H9 (cell line): ENCODE results near the gene DSC2. TPM values are rescaled to one million over a fixed set of nuclear protein-coding genes. Genes with fewer than 3 reads are reported as not detected.

Experiments
- DNase-seq: peaks from one replicate; pipeline ENCODE4 v3.0.0-alpha.2; 2017
- H2AFZ ChIP-seq: one replicate; pipeline ENCODE4 v1.6.1; 2013; ENCODE audit warnings: mild to moderate bottlenecking, low read length, control low read depth, moderate library complexity
- H2AK5ac ChIP-seq: 2 replicates; pipeline ENCODE4 v1.6.1; 2013; ENCODE audit warnings: low read length, control low read depth, mixed read lengths; ENCODE audit not compliant: insufficient read length
- H2BK120ac ChIP-seq: one replicate; pipeline ENCODE4 v1.6.1; 2013; ENCODE audit warnings: low read depth, mild to moderate bottlenecking, low read length, control low read depth, inconsistent platforms; ENCODE audit not compliant: poor library complexity, severe bottlenecking
- H2BK12ac ChIP-seq: 2 replicates; pipeline ENCODE4 v1.6.1; 2013; ENCODE audit warnings: low read length, control low read depth, mixed read lengths, low read depth; ENCODE audit not compliant: insufficient read length
- H2BK15ac ChIP-seq: 2 replicates; pipeline ENCODE4 v1.6.1; 2013; ENCODE audit warnings: low read depth, low read length, control low read depth
- H2BK20ac ChIP-seq: one replicate; pipeline ENCODE4 v1.6.1; 2013; ENCODE audit warnings: low read depth, mild to moderate bottlenecking, low read length, control low read depth, inconsistent platforms; ENCODE audit not compliant: poor library complexity, severe bottlenecking
- H2BK5ac ChIP-seq: 2 replicates; pipeline ENCODE4 v1.6.1; 2013; ENCODE audit warnings: low read length, control low read depth, mixed read lengths; ENCODE audit not compliant: insufficient read length
- H3K14ac ChIP-seq: 2 replicates; pipeline ENCODE4 v1.6.1; 2013; ENCODE audit warnings: low read length, control low read depth; ENCODE audit not compliant: insufficient read depth
- H3K18ac ChIP-seq: 2 replicates; pipeline ENCODE4 v1.6.1; 2013; ENCODE audit warnings: low read depth, mild to moderate bottlenecking, mixed read lengths, low read length, control low read depth; ENCODE audit not compliant: insufficient read length
- H3K23ac ChIP-seq: 2 replicates; pipeline ENCODE4 v1.6.1; 2013; ENCODE audit warnings: low read length, control low read depth, mixed read lengths, low read depth; ENCODE audit not compliant: insufficient read length
- H3K23me2 ChIP-seq: 2 replicates; pipeline ENCODE4 v1.6.1; 2013; ENCODE audit warnings: low read depth, mild to moderate bottlenecking, mixed read lengths, low read length, control low read depth; ENCODE audit not compliant: insufficient read length, poor library complexity, severe bottlenecking
- H3K27ac ChIP-seq: 2 replicates; pipeline ENCODE4 v1.5.1; 2013; ENCODE audit warnings: low read length, control low read depth, mixed read lengths, low read depth; ENCODE audit not compliant: insufficient read length
- H3K27me3 ChIP-seq: 2 replicates; pipeline ENCODE4 v1.6.1; 2013; ENCODE audit warnings: low read length, control low read depth, inconsistent platforms; ENCODE audit not compliant: insufficient read depth
- H3K4ac ChIP-seq: 2 replicates; pipeline ENCODE4 v1.6.1; 2013; ENCODE audit warnings: low read depth, mild to moderate bottlenecking, control low read depth, inconsistent platforms, low read length, moderate library complexity
- H3K4me1 ChIP-seq: 2 replicates; pipeline ENCODE4 v1.6.1; 2013; ENCODE audit warnings: low read length, control low read depth, inconsistent platforms; ENCODE audit not compliant: insufficient read depth
- H3K4me2 ChIP-seq: 2 replicates; pipeline ENCODE4 v1.6.1; 2013; ENCODE audit warnings: low read length, control low read depth, mixed read lengths; ENCODE audit not compliant: insufficient read length, insufficient read depth
- H3K56ac ChIP-seq: 2 replicates; pipeline ENCODE4 v1.6.1; 2013; ENCODE audit warnings: low read depth, mild to moderate bottlenecking, mixed read lengths, low read length, control low read depth; ENCODE audit not compliant: insufficient read length
- H3K79me1 ChIP-seq: 2 replicates; pipeline ENCODE4 v1.6.1; 2013; ENCODE audit warnings: low read depth, mild to moderate bottlenecking, moderate library complexity, low read length, control low read depth, inconsistent platforms; ENCODE audit not compliant: insufficient read depth, poor library complexity, severe bottlenecking
- H3K79me2 ChIP-seq: 2 replicates; pipeline ENCODE4 v1.6.1; 2013; ENCODE audit warnings: low read length, control low read depth, inconsistent platforms; ENCODE audit not compliant: insufficient read depth
- H3K9ac ChIP-seq: 2 replicates; pipeline ENCODE4 v1.6.1; 2013; ENCODE audit warnings: low read length, control low read depth, mixed read lengths; ENCODE audit not compliant: insufficient read length; ENCODE audit errors: extremely low read depth
- H3K9me3 ChIP-seq: one replicate; pipeline ENCODE4 v1.6.1; 2013; ENCODE audit warnings: low read depth, low read length, inconsistent platforms; ENCODE audit not compliant: control insufficient read depth
- H3T11ph ChIP-seq: one replicate; pipeline ENCODE4 v1.6.1; 2013; ENCODE audit warnings: mild to moderate bottlenecking, low read length, control low read depth, inconsistent platforms
- H4K20me1 ChIP-seq: one replicate; pipeline ENCODE4 v1.6.1; 2013; ENCODE audit not compliant: control insufficient read depth, insufficient read length, insufficient read depth
- H4K5ac ChIP-seq: 2 replicates; pipeline ENCODE4 v1.6.1; 2013; ENCODE audit warnings: low read depth, mild to moderate bottlenecking, mixed read lengths, low read length, control low read depth; ENCODE audit not compliant: insufficient read length
- H4K8ac ChIP-seq: replicated peaks from 2 replicates; pipeline ENCODE4 v1.6.1; 2013; ENCODE audit warnings: low read length, control low read depth, mixed read lengths, low read depth; ENCODE audit not compliant: insufficient read length
- H4K91ac ChIP-seq: 2 replicates; pipeline ENCODE4 v1.6.1; 2013; ENCODE audit warnings: low read depth, mild to moderate bottlenecking, moderate library complexity, mixed read lengths, low read length, control low read depth; ENCODE audit not compliant: insufficient read length
- H3K27ac Mint-ChIP-seq, 3 experiments: 2 replicates in 2 of 3; 3 replicates in 1 of 3; pipeline ENCODE4 v1.8.0; 2020 to 2021; ENCODE audit warnings: mixed read lengths in 3 of 3, mild to moderate bottlenecking in 1 of 3, moderate library complexity in 1 of 3
- H3K27me3 Mint-ChIP-seq: 2 replicates; pipeline ENCODE4 v1.8.0; 2021; ENCODE audit warnings: low read depth, mild to moderate bottlenecking, moderate library complexity, mixed read lengths
- H3K36me3 Mint-ChIP-seq, 3 experiments: 2 replicates in 2 of 3; 3 replicates in 1 of 3; pipeline ENCODE4 v1.8.0; 2020 to 2021; ENCODE audit warnings: low read depth in 3 of 3, mixed read lengths in 3 of 3; ENCODE audit not compliant: insufficient read depth in 1 of 3
- H3K4me1 Mint-ChIP-seq, 2 experiments: 2 replicates each; pipeline ENCODE4 v1.8.0; 2020; ENCODE audit warnings: mixed read lengths in 2 of 2
- H3K4me3 Mint-ChIP-seq, 2 experiments: 2 replicates in 1 of 2; 3 replicates in 1 of 2; pipeline ENCODE4 v1.8.0; 2020 to 2021; ENCODE audit warnings: mild to moderate bottlenecking in 2 of 2, mixed read lengths in 2 of 2, moderate library complexity in 1 of 2
- H3K9me3 Mint-ChIP-seq, 2 experiments: 2 replicates in 1 of 2; 3 replicates in 1 of 2; pipeline ENCODE4 v1.8.0; 2020; ENCODE audit warnings: mild to moderate bottlenecking in 2 of 2, mixed read lengths in 2 of 2, moderate library complexity in 1 of 2
- WGBS: extraction: QIAGEN DNeasy Blood & Tissue Kit; methylation state at CpG from one replicate; pipeline ENCODE4 v1.1.7; 2013; ENCODE audit warnings: missing lambda C conversion rate, low lambda C conversion rate, mixed read lengths; ENCODE audit not compliant: insufficient read length; ENCODE audit errors: extremely low coverage; 5-methylcytosine and 5-hydroxymethylcytosine counted together
- total RNA-seq: library from RNA; stranded (reverse); gene quantifications from 2 replicates; pipeline ENCODE4 v1.2.1, GENCODE V29; 2021
- TF ChIP-seq, protein P1 (sequence below): fragments of 200-600 bp; sonication (generic); conservative IDR thresholded peaks from 3 replicates; pipeline ENCODE4 v1.8.0; 2021; ENCODE audit warnings: antibody characterized with exemption, mild to moderate bottlenecking

DSC2 gene
- total RNA-seq, 1 experiment from 2014 or later, result 26.1 TPM

GRCh38 chr18:31049189-31049588 is 53.0 kb downstream of the DSC2 start:
- H4K5ac ChIP-seq, result no peak overlapping the region
- Mint-ChIP-seq H3K36me3 (peaks cover 0 to 9% (median 0%) of the 10 kb centered on the region in 3 experiments; a peak in 3 of 7 replicates), H3K4me3 (no peak overlapping the region), H3K9me3 (peaks cover 2 to 3% of the 10 kb centered on the region in 2 experiments; a peak in 1 of 5 replicates), H3K27me3 (peaks cover 39% of the 10 kb centered on the region), H3K27ac (no peak overlapping the region), H3K4me1 (no peaks in the 10 kb centered on the region)
- H3K4ac ChIP-seq, result no peak overlapping the region
- H2BK20ac ChIP-seq, result no peak overlapping the region
- no peak overlapping the region for H3K14ac ChIP-seq
- no peak overlapping the region for H2BK5ac ChIP-seq
- no peaks in the 10 kb centered on the region for H3K23me2 ChIP-seq
- H3K56ac ChIP-seq, result no peak overlapping the region
- no peak overlapping the region for H2AFZ ChIP-seq
- H3K79me2 ChIP-seq, result no peaks in the 10 kb centered on the region
- no peak overlapping the region for H3K18ac ChIP-seq
- DNase-seq, result no peak
- no peak overlapping the region for H2AK5ac ChIP-seq
- H4K20me1 ChIP-seq, result no peaks in the 10 kb centered on the region
- no peak overlapping the region for H2BK15ac ChIP-seq
- H3K79me1 ChIP-seq, result no peaks in the 10 kb centered on the region
- H3K23ac ChIP-seq, result no peak overlapping the region
- H4K8ac ChIP-seq, result no peak overlapping the region
- no peak overlapping the region for H3T11ph ChIP-seq
- no peak overlapping the region for H2BK120ac ChIP-seq
- TF ChIP-seq, protein P1, sequence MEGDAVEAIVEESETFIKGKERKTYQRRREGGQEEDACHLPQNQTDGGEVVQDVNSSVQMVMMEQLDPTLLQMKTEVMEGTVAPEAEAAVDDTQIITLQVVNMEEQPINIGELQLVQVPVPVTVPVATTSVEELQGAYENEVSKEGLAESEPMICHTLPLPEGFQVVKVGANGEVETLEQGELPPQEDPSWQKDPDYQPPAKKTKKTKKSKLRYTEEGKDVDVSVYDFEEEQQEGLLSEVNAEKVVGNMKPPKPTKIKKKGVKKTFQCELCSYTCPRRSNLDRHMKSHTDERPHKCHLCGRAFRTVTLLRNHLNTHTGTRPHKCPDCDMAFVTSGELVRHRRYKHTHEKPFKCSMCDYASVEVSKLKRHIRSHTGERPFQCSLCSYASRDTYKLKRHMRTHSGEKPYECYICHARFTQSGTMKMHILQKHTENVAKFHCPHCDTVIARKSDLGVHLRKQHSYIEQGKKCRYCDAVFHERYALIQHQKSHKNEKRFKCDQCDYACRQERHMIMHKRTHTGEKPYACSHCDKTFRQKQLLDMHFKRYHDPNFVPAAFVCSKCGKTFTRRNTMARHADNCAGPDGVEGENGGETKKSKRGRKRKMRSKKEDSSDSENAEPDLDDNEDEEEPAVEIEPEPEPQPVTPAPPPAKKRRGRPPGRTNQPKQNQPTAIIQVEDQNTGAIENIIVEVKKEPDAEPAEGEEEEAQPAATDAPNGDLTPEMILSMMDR, result no peak
- no peaks in the 10 kb centered on the region for H3K4me1 ChIP-seq
- no CpG with 5 or more reads among the region's 4 CpGs for WGBS
- no peak overlapping the region for H3K9ac ChIP-seq
- H3K27ac ChIP-seq, result no peak overlapping the region
- H3K4me2 ChIP-seq, result no peak overlapping the region
- H2BK12ac ChIP-seq, result no peak overlapping the region
- no peaks in the 10 kb centered on the region for H3K9me3 ChIP-seq
- no peak overlapping the region for H4K91ac ChIP-seq
- H3K27me3 ChIP-seq, result peaks cover 4% of the 10 kb centered on the region; the same call in 1 of the 2 replicates
